Neuronal stem cell (in vitro differentiated cells): ENCODE data around the gene IFIT5.
"Not testable (repeated sequence)": the region's sequence is repeated elsewhere in the genome, so short reads cannot be mapped to it uniquely, and the experiment has no call there.

Experiments used
- DNase-seq: peaks from one replicate; pipeline ENCODE4 v3.0.0-alpha.2; 2013; ENCODE audit warnings: low spot score
- H2AFZ ChIP-seq: one replicate; pipeline ENCODE4 v1.6.1; 2013; ENCODE audit warnings: mild to moderate bottlenecking, low read length, inconsistent platforms
- H2AK5ac ChIP-seq: 2 replicates; pipeline ENCODE4 v1.6.1; 2013; ENCODE audit warnings: low read depth, mild to moderate bottlenecking, inconsistent platforms, low read length, moderate library complexity, mixed read lengths
- H2BK120ac ChIP-seq: 2 replicates; pipeline ENCODE4 v1.6.1; 2013; ENCODE audit warnings: low read depth, mild to moderate bottlenecking, inconsistent platforms, low read length, moderate library complexity, mixed read lengths
- H2BK12ac ChIP-seq: one replicate; pipeline ENCODE4 v1.6.1; 2013; ENCODE audit warnings: low read length, inconsistent platforms
- H2BK15ac ChIP-seq: 2 replicates; pipeline ENCODE4 v1.6.1; 2013; ENCODE audit warnings: mild to moderate bottlenecking, low read length, inconsistent platforms, mixed read lengths
- H2BK5ac ChIP-seq: one replicate; pipeline ENCODE4 v1.6.1; 2013; ENCODE audit warnings: inconsistent platforms, mild to moderate bottlenecking, low read length, moderate library complexity
- H3K14ac ChIP-seq: one replicate; pipeline ENCODE4 v1.6.1; 2013; ENCODE audit warnings: low read length, inconsistent platforms
- H3K18ac ChIP-seq: 2 replicates; pipeline ENCODE4 v1.6.1; 2013; ENCODE audit warnings: low read length, inconsistent platforms
- H3K23ac ChIP-seq: 2 replicates; pipeline ENCODE4 v1.6.1; 2013; ENCODE audit warnings: low read depth, mild to moderate bottlenecking, mixed read lengths, low read length, inconsistent platforms; ENCODE audit not compliant: poor library complexity
- H3K27ac ChIP-seq: replicated peaks from 3 replicates; pipeline ENCODE4 v1.5.1; 2013; ENCODE audit warnings: low read length, inconsistent platforms
- H3K27me3 ChIP-seq, 3 experiments: 2 replicates each; pipeline ENCODE4 v1.6.1; 2013; ENCODE audit warnings: low read length in 3 of 3, mild to moderate bottlenecking in 2 of 3, inconsistent platforms in 1 of 3, low read depth in 1 of 3, mixed read lengths in 1 of 3, moderate library complexity in 1 of 3; ENCODE audit not compliant: control insufficient read depth in 3 of 3, insufficient read depth in 3 of 3
- H3K36me3 ChIP-seq, 2 donors: replicated peaks in 1 of 2; 2 replicates each; pipeline ENCODE4 v1.6.1; 2013; ENCODE audit warnings: low read length in 2 of 2; ENCODE audit not compliant: control insufficient read depth in 2 of 2, insufficient read depth in 2 of 2
- H3K4ac ChIP-seq: 2 replicates; pipeline ENCODE4 v1.6.1; 2013; ENCODE audit warnings: inconsistent platforms, mild to moderate bottlenecking, low read length, moderate library complexity
- H3K4me1 ChIP-seq, 2 donors: 1 replicate in 1 of 2; 2 replicates in 1 of 2; pipeline ENCODE4 v1.6.1; 2013; ENCODE audit warnings: low read length in 2 of 2, low read depth in 1 of 2; ENCODE audit not compliant: control insufficient read depth in 2 of 2, insufficient read depth in 1 of 2
- H3K4me2 ChIP-seq: one replicate; pipeline ENCODE4 v1.6.1; 2013; ENCODE audit warnings: mild to moderate bottlenecking, low read length, inconsistent platforms; ENCODE audit not compliant: insufficient read depth, poor library complexity, severe bottlenecking
- H3K4me3 ChIP-seq, 2 donors: 2 replicates each; pipeline ENCODE4 v1.5.1; 2013; ENCODE audit warnings: low read length in 2 of 2, mild to moderate bottlenecking in 2 of 2, inconsistent platforms in 1 of 2, moderate library complexity in 1 of 2
- H3K79me1 ChIP-seq: one replicate; pipeline ENCODE4 v1.6.1; 2013; ENCODE audit warnings: low read depth, mild to moderate bottlenecking, inconsistent platforms, low read length, moderate library complexity
- H3K9ac ChIP-seq: one replicate; pipeline ENCODE4 v1.6.1; 2013; ENCODE audit warnings: mild to moderate bottlenecking, low read depth, low read length, inconsistent platforms; ENCODE audit not compliant: poor library complexity
- H3K9me3 ChIP-seq, 2 donors: replicated peaks in 1 of 2; 2 replicates each; pipeline versions ENCODE3 to v1.6.1; 2013; ENCODE audit warnings: low read length in 2 of 2, mild to moderate bottlenecking in 2 of 2, inconsistent platforms in 1 of 2, low read depth in 1 of 2, mixed read lengths in 1 of 2, moderate library complexity in 1 of 2; ENCODE audit not compliant: control insufficient read depth in 2 of 2, insufficient read depth in 1 of 2
- H4K8ac ChIP-seq: one replicate; pipeline ENCODE4 v1.6.1; 2013; ENCODE audit warnings: low read depth, mild to moderate bottlenecking, inconsistent platforms, low read length, moderate library complexity
- H4K91ac ChIP-seq: one replicate; pipeline ENCODE4 v1.6.1; 2013; ENCODE audit warnings: low read length, low read depth, mild to moderate bottlenecking, inconsistent platforms; ENCODE audit not compliant: poor library complexity
- WGBS, 2 donors: extraction: QIAGEN DNeasy Blood & Tissue Kit; methylation state at CpG; one replicate each; pipeline ENCODE4 v1.1.7; 2013; ENCODE audit warnings: missing lambda C conversion rate in 2 of 2, mixed read lengths in 1 of 2; ENCODE audit not compliant: insufficient read length in 2 of 2, insufficient replicate concordance in 1 of 2; ENCODE audit errors: extremely low coverage in 2 of 2; 5-methylcytosine and 5-hydroxymethylcytosine counted together

Gene IFIT5

GRCh38 chr10:89406178-89406577 lies 8.2 kb upstream of the IFIT5 start:
- not testable (repeated sequence) for H3K4me3 ChIP-seq, H2AFZ ChIP-seq, H3K18ac ChIP-seq, H2AK5ac ChIP-seq, H3K27me3 ChIP-seq, H3K9me3 ChIP-seq, H2BK15ac ChIP-seq, DNase-seq, H2BK120ac ChIP-seq, H3K14ac ChIP-seq, H2BK12ac ChIP-seq, H3K9ac ChIP-seq, H2BK5ac ChIP-seq, H3K36me3 ChIP-seq, H4K8ac ChIP-seq, H3K4me2 ChIP-seq, H3K79me1 ChIP-seq, H4K91ac ChIP-seq, H3K4ac ChIP-seq, H3K23ac ChIP-seq, H3K4me1 ChIP-seq, H3K27ac ChIP-seq
- no CpG with 5 or more reads among the region's 9 CpGs for WGBS, 2 donors

- not testable (repeated sequence) for H2BK15ac ChIP-seq, H3K23ac ChIP-seq, H2BK12ac ChIP-seq, H3K27ac ChIP-seq, H3K79me1 ChIP-seq, H3K4me3 ChIP-seq, H2BK5ac ChIP-seq, H3K4me2 ChIP-seq, H2AFZ ChIP-seq, H4K91ac ChIP-seq, H3K14ac ChIP-seq, H3K4me1 ChIP-seq, H3K4ac ChIP-seq, H2BK120ac ChIP-seq, H3K27me3 ChIP-seq, H3K9me3 ChIP-seq, H3K18ac ChIP-seq, H3K9ac ChIP-seq, H4K8ac ChIP-seq, DNase-seq, H3K36me3 ChIP-seq, H2AK5ac ChIP-seq
- WGBS, 2 donors: no CpG with 5 or more reads among the region's 3 CpGs
Observed at GRCh38 chr10:89407792-89408191, 6.6 kb upstream of the IFIT5 start.

- no CpG with 5 or more reads among the region's 5 CpGs for WGBS, 2 donors
Observed at GRCh38 chr10:89409282-89409681, 5.1 kb upstream of the IFIT5 start.

GRCh38 chr10:89410551-89410950 lies 3.8 kb upstream of the IFIT5 start:
- H3K14ac ChIP-seq, H3K27ac ChIP-seq, H3K36me3 ChIP-seq, H2BK120ac ChIP-seq, H3K23ac ChIP-seq, H3K18ac ChIP-seq, H3K4me1 ChIP-seq, H3K4me3 ChIP-seq, H3K4me2 ChIP-seq, H2BK5ac ChIP-seq, H4K8ac ChIP-seq, H4K91ac ChIP-seq, H2BK12ac ChIP-seq, H3K9ac ChIP-seq, DNase-seq, H2AFZ ChIP-seq, H2BK15ac ChIP-seq, H3K27me3 ChIP-seq, H3K4ac ChIP-seq, H2AK5ac ChIP-seq, H3K9me3 ChIP-seq, H3K79me1 ChIP-seq: not testable (repeated sequence)
- WGBS, 2 donors: no CpG with 5 or more reads among the region's 5 CpGs

More at GRCh38 chr10:89409282-89409681, 5.1 kb upstream of the IFIT5 start:
- H3K4me2 ChIP-seq, H3K23ac ChIP-seq, H3K9me3 ChIP-seq, H3K18ac ChIP-seq, H3K4ac ChIP-seq, H2AFZ ChIP-seq, H3K9ac ChIP-seq, H4K91ac ChIP-seq, DNase-seq, H3K14ac ChIP-seq, H3K4me3 ChIP-seq, H3K4me1 ChIP-seq, H3K36me3 ChIP-seq, H2BK120ac ChIP-seq, H3K27ac ChIP-seq, H4K8ac ChIP-seq, H2AK5ac ChIP-seq, H2BK12ac ChIP-seq, H3K27me3 ChIP-seq, H3K79me1 ChIP-seq, H2BK15ac ChIP-seq, H2BK5ac ChIP-seq: not testable (repeated sequence)
